ENCODE measurements around the gene PTRHD1. TPM values are rescaled to one million over a fixed set of nuclear protein-coding genes. Genes with fewer than 3 reads are reported as not detected.

The PTRHD1 gene
- total RNA-seq, 6 donors from 2014 or later = 13.8 to 45.8 (median 27.6) TPM

DNA sequence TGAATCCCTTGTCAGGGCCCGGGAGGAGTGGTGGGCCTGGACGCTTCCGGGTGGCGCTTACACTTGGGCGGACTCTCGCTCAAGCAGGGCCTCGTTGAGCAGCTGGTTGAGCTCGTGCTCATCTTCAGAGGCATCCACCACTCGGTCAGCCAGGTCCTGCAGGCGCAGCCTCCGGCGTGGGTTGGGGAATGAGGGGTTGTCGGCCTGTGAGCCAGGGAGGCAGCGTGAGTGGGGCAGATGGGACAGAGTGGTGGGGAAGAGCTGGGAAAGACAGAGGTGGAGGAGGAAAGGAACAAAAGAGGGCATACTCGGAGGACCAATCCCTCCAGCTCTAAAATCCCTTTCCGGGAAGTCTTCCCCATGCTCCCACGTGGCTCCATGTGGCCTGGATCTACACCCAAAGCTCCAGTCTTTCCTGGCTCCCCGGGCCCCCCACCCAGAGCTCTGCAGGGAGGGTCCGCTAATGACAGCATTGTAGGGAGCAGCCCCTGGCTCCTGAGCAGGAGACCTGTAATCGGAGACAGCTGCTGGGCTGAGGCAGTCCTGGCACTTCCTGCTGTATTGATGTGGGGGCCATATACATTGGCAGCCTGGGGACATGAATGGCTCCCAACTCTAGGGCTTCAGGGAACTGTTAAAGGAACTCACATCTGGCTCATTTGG is 41.7 kb upstream of the PTRHD1 start:
- Histone ChIP-seq H3K27ac (no peak overlapping the region), H3K36me3 (peaks cover 0 to 18% (median 5%) of the 10 kb centered on the region in 4 donors), H3K27me3 (no peaks in the 10 kb centered on the region), H3K4me1 (no peaks in the 10 kb centered on the region), H3K4me3 (no peak overlapping the region), H3K9me3 (no peaks in the 10 kb centered on the region)
- no peak for TF ChIP-seq CTCF (IDR thresholded peaks at IDR 0.05)
- TF ChIP-seq EP300 (IDR thresholded peaks at IDR 0.05) = no peak
- TF ChIP-seq POLR2A (IDR thresholded peaks at IDR 0.05) = no peak
- TF ChIP-seq POLR2AphosphoS5 (IDR thresholded peaks at IDR 0.05) = no peak
- DNase-seq = no peak
- ATAC-seq (ENCODE audit: low FRiP score in 2 of 2) = no peak
- WGBS, 2 donors = 91 to 96% methylated on average over 16 to 19 of the region's 20 CpGs

DNA sequence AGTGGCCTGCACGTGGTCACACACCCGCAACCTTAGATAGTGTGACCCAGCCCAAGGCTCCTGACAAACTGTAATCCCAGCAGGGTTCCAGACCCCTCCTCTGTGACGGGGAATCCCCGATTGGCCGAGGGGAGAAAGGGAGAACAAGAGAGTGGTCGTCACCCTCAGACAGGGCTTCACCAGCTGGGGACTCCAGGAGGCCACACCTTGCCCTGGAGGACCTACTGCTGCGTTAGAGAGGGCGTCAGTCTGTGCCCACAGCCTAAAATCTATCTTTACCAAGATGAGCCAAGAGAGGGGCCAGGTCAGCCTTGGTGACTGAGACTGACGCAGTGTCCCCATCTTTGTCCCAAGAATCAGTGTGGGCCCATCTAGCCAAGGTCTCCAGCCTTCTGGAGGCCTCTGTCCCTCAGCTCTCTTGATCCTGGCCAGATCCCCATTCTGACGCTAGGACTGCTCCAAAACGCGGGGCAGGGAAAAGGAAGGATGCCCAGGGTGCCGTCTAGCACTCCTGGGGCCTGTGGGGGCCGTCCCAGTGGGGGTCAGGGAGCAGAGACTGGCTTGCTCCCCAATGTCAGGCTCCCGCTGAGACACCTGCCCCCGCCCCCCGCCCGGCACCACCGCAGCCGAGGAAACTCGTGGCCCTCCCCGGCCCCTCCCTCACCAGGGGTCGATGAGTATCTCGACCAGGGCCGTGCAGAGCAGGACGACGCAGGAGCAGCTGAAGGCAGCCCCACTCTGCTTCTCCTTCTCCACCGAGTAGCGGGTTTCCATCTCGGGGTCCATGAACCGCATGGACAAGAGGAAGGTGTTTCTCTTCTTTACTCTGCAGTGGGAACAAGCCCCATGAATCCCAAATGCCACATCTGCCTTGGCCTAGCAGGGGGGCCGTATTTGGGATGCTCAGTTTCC is 40.9 kb upstream of the PTRHD1 start:
- DNase-seq = no peak

GRCh38 chr2:24832931-24833701 is 39.9 kb upstream of the PTRHD1 start:
- H3K36me3 ChIP-seq = peaks cover 0 to 15% (median 5%) of the 10 kb centered on the region in 4 donors
- no peak overlapping the region for H3K4me3 ChIP-seq
- H3K27ac ChIP-seq = no peak overlapping the region
- no peak for ATAC-seq (ENCODE audit: low FRiP score in 2 of 2)
- no peaks in the 10 kb centered on the region for H3K9me3 ChIP-seq
- no peaks in the 10 kb centered on the region for H3K27me3 ChIP-seq
- WGBS, 2 donors = 91% methylated on average over 22 of the region's 22 CpGs
- TF ChIP-seq POLR2A (IDR thresholded peaks at IDR 0.05) (no peak), EP300 (IDR thresholded peaks at IDR 0.05) (no peak), POLR2AphosphoS5 (IDR thresholded peaks at IDR 0.05) (no peak), CTCF (IDR thresholded peaks at IDR 0.05) (no peak)
- DNase-seq = no peak
- H3K4me1 ChIP-seq = no peaks in the 10 kb centered on the region

More for the DNA sequence above, 40.9 kb upstream of the PTRHD1 start:
- Histone ChIP-seq H3K9me3 (no peaks in the 10 kb centered on the region), H3K4me3 (no peak overlapping the region), H3K4me1 (no peaks in the 10 kb centered on the region), H3K27ac (no peak overlapping the region), H3K27me3 (no peaks in the 10 kb centered on the region), H3K36me3 (peaks cover 0 to 18% (median 5%) of the 10 kb centered on the region in 4 donors)
- TF ChIP-seq CTCF (IDR thresholded peaks at IDR 0.05) (no peak), POLR2A (IDR thresholded peaks at IDR 0.05) (no peak), POLR2AphosphoS5 (IDR thresholded peaks at IDR 0.05) (no peak), EP300 (IDR thresholded peaks at IDR 0.05) (no peak)
- no peak for ATAC-seq (ENCODE audit: low FRiP score in 2 of 2)
- 94 to 96% methylated on average over 29 to 31 of the region's 32 CpGs for WGBS, 2 donors

DNA sequence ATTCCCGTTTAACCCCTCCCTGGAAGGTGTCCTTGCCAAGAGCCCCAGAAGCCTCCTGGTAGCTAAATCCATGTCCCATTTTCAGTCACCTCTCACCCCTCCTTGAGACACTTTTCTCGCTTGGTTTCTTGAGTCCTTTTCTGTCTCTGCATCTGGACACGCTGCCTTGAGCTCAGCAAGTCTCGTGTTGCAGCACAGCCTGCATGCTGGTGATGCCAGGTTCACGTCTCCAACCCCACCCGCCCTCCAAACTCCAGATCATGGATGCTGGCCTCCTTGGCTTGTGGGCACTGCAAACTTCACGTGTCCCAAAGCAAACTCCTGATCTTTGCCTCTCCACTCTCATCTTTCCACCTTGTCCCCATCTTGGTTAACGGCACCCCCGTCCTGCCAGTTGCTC is 39.3 kb upstream of the PTRHD1 start:
- Histone ChIP-seq H3K4me3 (no peak overlapping the region), H3K27me3 (no peaks in the 10 kb centered on the region), H3K27ac (no peak overlapping the region), H3K36me3 (peaks cover 0 to 15% (median 5%) of the 10 kb centered on the region in 4 donors), H3K9me3 (no peaks in the 10 kb centered on the region), H3K4me1 (peaks cover under 1 to 5% (median 4%) of the 10 kb centered on the region in 4 donors)
- TF ChIP-seq CTCF (IDR thresholded peaks at IDR 0.05) (no peak), POLR2A (IDR thresholded peaks at IDR 0.05) (no peak), POLR2AphosphoS5 (IDR thresholded peaks at IDR 0.05) (no peak), EP300 (IDR thresholded peaks at IDR 0.05) (no peak)
- ATAC-seq (ENCODE audit: low FRiP score in 2 of 2) (no peak), DNase-seq (no peak)
- 76 to 79% methylated on average over 9 of the region's 9 CpGs for WGBS, 2 donors
